ENCODE data around the gene TBXT.

TBXT gene

GRCh38 chr6:166109608-166110007, 58.0 kb downstream of the TBXT start:
- no peak for DNase-seq
